ENCODE measurements around the gene SMARCD1. TPM values are rescaled to one million over a fixed set of nuclear protein-coding genes. Genes with fewer than 3 reads are reported as not detected.
"Not testable (repeated sequence)": the region's sequence is repeated elsewhere in the genome, so short reads cannot be mapped to it uniquely, and the experiment has no call there.

SMARCD1 gene
- total RNA-seq, 2 donors from 2014 or later, result 69.5 to 112 TPM

GRCh38 chr12:50075808-50076170, 9.4 kb upstream of the SMARCD1 start:
- no peaks in the 10 kb centered on the region for H3K9me3 Mint-ChIP-seq

GRCh38 chr12:50077099-50077498, 8.0 kb upstream of the SMARCD1 start:
- Mint-ChIP-seq H3K27me3 (peaks cover 0 to 5% of the 10 kb centered on the region in 2 donors), H3K27ac (no peak overlapping the region), H3K36me3 (no peaks in the 10 kb centered on the region), H3K9me3 (no peaks in the 10 kb centered on the region), H3K4me3 (no peak overlapping the region), H3K4me1 (ENCODE audit: low read depth in 2 of 2) (peaks cover 0 to 2% of the 10 kb centered on the region in 2 donors)
- ATAC-seq (no peak), DNase-seq (ENCODE audit: low spot score) (no peak)

More at GRCh38 chr12:50075808-50076170, 9.4 kb upstream of the SMARCD1 start:
- DNase-seq (ENCODE audit: low spot score), result no peak
- peaks cover 0 to 2% of the 10 kb centered on the region in 2 donors for H3K4me1 Mint-ChIP-seq (ENCODE audit: low read depth in 2 of 2)
- H3K27ac Mint-ChIP-seq, result no peak overlapping the region
- no peak overlapping the region for H3K4me3 Mint-ChIP-seq
- H3K27me3 Mint-ChIP-seq, result peaks cover 0 to 5% of the 10 kb centered on the region in 2 donors
- H3K36me3 Mint-ChIP-seq, result no peaks in the 10 kb centered on the region
- ATAC-seq, result no peak

- peaks cover 0 to 5% of the 10 kb centered on the region in 2 donors for H3K27me3 Mint-ChIP-seq
- H3K27ac Mint-ChIP-seq, result no peak overlapping the region
- ATAC-seq (no peak), DNase-seq (ENCODE audit: low spot score) (no peak)
- H3K4me1 Mint-ChIP-seq (ENCODE audit: low read depth in 2 of 2), result peaks cover under 1 to 2% of the 10 kb centered on the region in 2 donors
- H3K9me3 Mint-ChIP-seq, result no peaks in the 10 kb centered on the region
- no peak overlapping the region for H3K4me3 Mint-ChIP-seq
- H3K36me3 Mint-ChIP-seq, result no peaks in the 10 kb centered on the region
Observed at GRCh38 chr12:50078281-50078680, 6.9 kb upstream of the SMARCD1 start.

- Mint-ChIP-seq H3K4me1 (ENCODE audit: low read depth in 2 of 2) (peaks cover 8 to 9% of the 10 kb centered on the region in 2 donors), H3K27me3 (peaks cover 0 to 5% of the 10 kb centered on the region in 2 donors), H3K4me3 (no peak overlapping the region), H3K27ac (no peak overlapping the region), H3K36me3 (no peaks in the 10 kb centered on the region), H3K9me3 (no peaks in the 10 kb centered on the region)
- DNase-seq (ENCODE audit: low spot score), result no peak
- no peak for ATAC-seq
Observed at GRCh38 chr12:50079771-50080170, 5.4 kb upstream of the SMARCD1 start.

- no peak overlapping the region for H3K4me3 Mint-ChIP-seq
- H3K27ac Mint-ChIP-seq, result no peak overlapping the region
- peaks cover 0 to 5% of the 10 kb centered on the region in 2 donors for H3K27me3 Mint-ChIP-seq
- H3K4me1 Mint-ChIP-seq (ENCODE audit: low read depth in 2 of 2), result peaks cover 10 to 16% of the 10 kb centered on the region in 2 donors
- no peaks in the 10 kb centered on the region for H3K9me3 Mint-ChIP-seq
- no peak for DNase-seq (ENCODE audit: low spot score)
- ATAC-seq, result no peak
- H3K36me3 Mint-ChIP-seq, result no peaks in the 10 kb centered on the region
Observed at GRCh38 chr12:50081096-50081808, 3.9 kb upstream of the SMARCD1 start.

- Mint-ChIP-seq H3K36me3 (peaks cover 4% of the 10 kb centered on the region), H3K4me1 (ENCODE audit: low read depth in 2 of 2) (peaks cover 19 to 24% of the 10 kb centered on the region in 2 donors), H3K27ac (peak overlapping the region in 1 of 2 donors; percentile 4), H3K9me3 (no peaks in the 10 kb centered on the region), H3K27me3 (peaks cover 0 to 5% of the 10 kb centered on the region in 2 donors), H3K4me3 (no peak overlapping the region)
- ATAC-seq (no peak), DNase-seq (ENCODE audit: low spot score) (no peak)
Observed at GRCh38 chr12:50082644-50083043, 2.5 kb upstream of the SMARCD1 start.

GRCh38 chr12:50083301-50083700, 1.8 kb upstream of the SMARCD1 start:
- Mint-ChIP-seq H3K9me3 (no peaks in the 10 kb centered on the region), H3K27me3 (peaks cover 0 to 5% of the 10 kb centered on the region in 2 donors), H3K36me3 (peaks cover 4% of the 10 kb centered on the region), H3K4me1 (ENCODE audit: low read depth in 2 of 2) (peaks cover 26 to 30% of the 10 kb centered on the region in 2 donors), H3K27ac (peak overlapping the region; percentile 83 to 84), H3K4me3 (peak overlapping the region; percentile 81)
- ATAC-seq (no peak), DNase-seq (ENCODE audit: low spot score) (no peak)

- Mint-ChIP-seq H3K4me3 (peak overlapping the region; percentile 95), H3K4me1 (ENCODE audit: low read depth in 2 of 2) (peaks cover 29 to 37% of the 10 kb centered on the region in 2 donors), H3K27ac (peak overlapping the region; percentile 93 to 95)
- DNase-seq (ENCODE audit: low spot score); H3K27me3 Mint-ChIP-seq; H3K9me3 Mint-ChIP-seq; ATAC-seq; H3K36me3 Mint-ChIP-seq: not testable (repeated sequence)
Observed at GRCh38 chr12:50084409-50084774, 750 bp upstream of the SMARCD1 start.

GRCh38 chr12:50085615-50086072, 502 bp downstream of the SMARCD1 start:
- ATAC-seq, result no peak
- no peak for DNase-seq (ENCODE audit: low spot score)
- Mint-ChIP-seq H3K27ac (peak overlapping the region; percentile 93 to 95), H3K27me3 (no peaks in the 10 kb centered on the region), H3K9me3 (no peaks in the 10 kb centered on the region), H3K4me3 (peak overlapping the region; percentile 95), H3K4me1 (ENCODE audit: low read depth in 2 of 2) (peaks cover 29 to 37% of the 10 kb centered on the region in 2 donors), H3K36me3 (peaks cover 4% of the 10 kb centered on the region)

GRCh38 chr12:50086148-50086547, 1.0 kb downstream of the SMARCD1 start:
- Mint-ChIP-seq H3K27ac (peak overlapping the region; percentile 93 to 95), H3K27me3 (no peaks in the 10 kb centered on the region), H3K4me1 (ENCODE audit: low read depth in 2 of 2) (peaks cover 29 to 37% of the 10 kb centered on the region in 2 donors), H3K9me3 (no peaks in the 10 kb centered on the region), H3K36me3 (peaks cover 4% of the 10 kb centered on the region), H3K4me3 (peak overlapping the region; percentile 95)
- ATAC-seq (no peak), DNase-seq (ENCODE audit: low spot score) (no peak)

- no peak for ATAC-seq
- DNase-seq (ENCODE audit: low spot score), result no peak
- Mint-ChIP-seq H3K27me3 (no peaks in the 10 kb centered on the region), H3K4me1 (ENCODE audit: low read depth in 2 of 2) (peaks cover 29 to 37% of the 10 kb centered on the region in 2 donors), H3K36me3 (peaks cover 4% of the 10 kb centered on the region), H3K9me3 (no peaks in the 10 kb centered on the region), H3K4me3 (peak overlapping the region; percentile 10), H3K27ac (peak overlapping the region; percentile 93 to 95)
Observed at GRCh38 chr12:50087151-50087550, 2.0 kb downstream of the SMARCD1 start.

GRCh38 chr12:50087995-50088394, 2.9 kb downstream of the SMARCD1 start:
- Mint-ChIP-seq H3K27ac (peak overlapping the region; percentile 60 to 95), H3K27me3 (no peaks in the 10 kb centered on the region), H3K4me1 (ENCODE audit: low read depth in 2 of 2) (peaks cover 29 to 37% of the 10 kb centered on the region in 2 donors), H3K9me3 (no peaks in the 10 kb centered on the region), H3K4me3 (peak overlapping the region; percentile 47), H3K36me3 (peaks cover 4% of the 10 kb centered on the region)
- DNase-seq (ENCODE audit: low spot score) (no peak), ATAC-seq (no peak)

- H3K27me3 Mint-ChIP-seq, result no peaks in the 10 kb centered on the region
- H3K9me3 Mint-ChIP-seq, result no peaks in the 10 kb centered on the region
- H3K4me1 Mint-ChIP-seq (ENCODE audit: low read depth in 2 of 2), result peaks cover 24 to 33% of the 10 kb centered on the region in 2 donors
- H3K4me3 Mint-ChIP-seq, result no peak overlapping the region
- peaks cover 4% of the 10 kb centered on the region for H3K36me3 Mint-ChIP-seq
- no peak for DNase-seq (ENCODE audit: low spot score)
- H3K27ac Mint-ChIP-seq, result peak overlapping the region; percentile 60 to 95
- no peak for ATAC-seq
Observed at GRCh38 chr12:50088577-50089335, 3.6 kb downstream of the SMARCD1 start.

GRCh38 chr12:50089730-50090129, 4.6 kb downstream of the SMARCD1 start:
- DNase-seq (ENCODE audit: low spot score) (no peak), ATAC-seq (no peak)
- Mint-ChIP-seq H3K4me1 (ENCODE audit: low read depth in 2 of 2) (peaks cover 21 to 31% of the 10 kb centered on the region in 2 donors), H3K4me3 (no peak overlapping the region), H3K9me3 (no peaks in the 10 kb centered on the region), H3K27ac (no peak overlapping the region), H3K36me3 (peaks cover 4% of the 10 kb centered on the region), H3K27me3 (no peaks in the 10 kb centered on the region)

Data from natural killer cell treated with Interleukin-12 subunit alpha and Interleukin-12 subunit beta and Interleukin-15 and Interleukin-18, amount 100 ng/mL, for 72 hours (primary cell).